HuH-7.5 (cell line): ENCODE data around the gene HOXC5.

Source experiments
- DNase-seq: peaks from one replicate; pipeline ENCODE4 v3.0.0; 2011; ENCODE audit warnings: low spot score

The HOXC5 gene

GRCh38 chr12:54006559-54007220 is 26.2 kb upstream of the HOXC5 start:
- DNase-seq: peak; percentile 69

- no peak for DNase-seq
Observed at GRCh38 chr12:54007538-54008259, 25.2 kb upstream of the HOXC5 start.

- no peak for DNase-seq
Observed at GRCh38 chr12:54008260-54008552, 24.6 kb upstream of the HOXC5 start.

GRCh38 chr12:54009171-54010052 is 23.4 kb upstream of the HOXC5 start:
- no peak for DNase-seq

- DNase-seq: no peak
Observed at GRCh38 chr12:54010053-54010971, 22.5 kb upstream of the HOXC5 start.

- no peak for DNase-seq
Observed at GRCh38 chr12:54010972-54011664, 21.7 kb upstream of the HOXC5 start.

- DNase-seq: no peak
Observed at GRCh38 chr12:54011665-54012532, 21.0 kb upstream of the HOXC5 start.

GRCh38 chr12:54012631-54013409 is 20.0 kb upstream of the HOXC5 start:
- DNase-seq: no peak

- no peak for DNase-seq
Observed at GRCh38 chr12:54014377-54015017, 18.4 kb upstream of the HOXC5 start.

GRCh38 chr12:54015018-54015931 is 17.6 kb upstream of the HOXC5 start:
- DNase-seq: no peak

GRCh38 chr12:54016051-54016450 is 16.8 kb upstream of the HOXC5 start:
- DNase-seq: no peak

- no peak for DNase-seq
Observed at GRCh38 chr12:54016478-54016964, 16.3 kb upstream of the HOXC5 start.

GRCh38 chr12:54017027-54017788 is 15.6 kb upstream of the HOXC5 start:
- peak; percentile 81 for DNase-seq

- DNase-seq: peak; percentile 98
Observed at GRCh38 chr12:54017878-54018467, 14.9 kb upstream of the HOXC5 start.

GRCh38 chr12:54018468-54018984 is 14.3 kb upstream of the HOXC5 start:
- DNase-seq: no peak

GRCh38 chr12:54019091-54019811 is 13.6 kb upstream of the HOXC5 start:
- DNase-seq: no peak
